Upper lobe of left lung (tissue), 6 donors: ENCODE measurements around the gene ADGRV1. TPM values are rescaled to one million over a fixed set of nuclear protein-coding genes. Genes with fewer than 3 reads are reported as not detected.

ENCODE experiments used
- ATAC-seq, 2 donors: fragments of 200-7000 bp; cut with Tn5 transposase; one replicate each; pipeline ENCODE4 v1.9.1; 2022; ENCODE audit warnings: mild to moderate bottlenecking in 2 of 2, moderate library complexity in 2 of 2; ENCODE audit not compliant: low FRiP score in 2 of 2
- DNase-seq, 2 donors: peaks; one replicate each; pipeline ENCODE4 v3.0.0-alpha.2; 2019 to 2020
- H3K27ac ChIP-seq, 4 donors: fragments of 200-600 bp; sonication (generic); one replicate each; pipeline ENCODE4 v1.5.1; 2016 to 2019
- H3K27me3 ChIP-seq, 4 donors: fragments of 200-600 bp; sonication (generic); one replicate each; pipeline ENCODE4 v1.5.1; 2017 to 2019
- H3K36me3 ChIP-seq, 4 donors: fragments of 200-600 bp; sonication (generic); one replicate each; pipeline ENCODE4 v1.5.1; 2016 to 2019
- H3K4me1 ChIP-seq, 4 donors: fragments of 200-600 bp; sonication (generic); one replicate each; pipeline ENCODE4 v1.5.1; 2018 to 2019
- H3K4me3 ChIP-seq, 4 donors: fragments of 200-600 bp; sonication (generic); one replicate each; pipeline ENCODE4 v1.5.1; 2017 to 2019; ENCODE audit warnings: mild to moderate bottlenecking in 2 of 4, moderate library complexity in 1 of 4
- H3K9me3 ChIP-seq, 4 donors: fragments of 200-600 bp; sonication (generic); one replicate each; pipeline ENCODE4 v1.5.1; 2018 to 2019
- EP300 ChIP-seq, 4 donors: sonication (generic); formaldehyde crosslinking; IDR thresholded peaks; one replicate each; pipeline ENCODE4 v1.5.1; 2017; ENCODE audit warnings: antibody characterized with exemption in 4 of 4, control low read depth in 2 of 4
- POLR2A ChIP-seq, 4 donors: fragments of 450-650 bp; IDR thresholded peaks; one replicate each; pipeline ENCODE4 v1.5.1; 2016 to 2017; ENCODE audit warnings: antibody characterized with exemption in 4 of 4, mild to moderate bottlenecking in 2 of 4
- POLR2AphosphoS5 ChIP-seq, 2 donors: sonication (generic); formaldehyde crosslinking; IDR thresholded peaks; one replicate each; pipeline ENCODE4 v1.5.1; 2017; ENCODE audit warnings: antibody characterized with exemption in 2 of 2
- WGBS, 2 donors: methylation state at CpG; one replicate each; pipeline ENCODE4 v1.1.5; 2017 to 2018; 5-methylcytosine and 5-hydroxymethylcytosine counted together
- total RNA-seq, 6 donors: library from RNA; depleted of rRNA in 4 of 6; stranded (reverse); fragments of >200 nt in 4 of 6; gene quantifications; one replicate each; pipeline versions ENCODE4 v1.1.0 to v1.2.1, GENCODE V29; 2016 to 2021
- TF ChIP-seq, protein P1 (sequence below), 6 experiments: fragments of 450-650 bp in 4 of 6; fragments of 200-600 bp in 2 of 6; sonication (generic) in 2 of 6; IDR thresholded peaks; one replicate each; pipeline ENCODE4 v1.5.1; 2016 to 2019; ENCODE audit warnings: antibody characterized with exemption in 6 of 6
- donor health status: DM: no; HTN: no; CAD: no; lungs with moderate emphysema.
- donor health status: DM: no; HTN: yes; CAD: no; lungs with severe emphysema.

ADGRV1 gene
- total RNA-seq, 6 donors from 2014 or later = 22.3 to 129 (median 60.4) TPM

DNA sequence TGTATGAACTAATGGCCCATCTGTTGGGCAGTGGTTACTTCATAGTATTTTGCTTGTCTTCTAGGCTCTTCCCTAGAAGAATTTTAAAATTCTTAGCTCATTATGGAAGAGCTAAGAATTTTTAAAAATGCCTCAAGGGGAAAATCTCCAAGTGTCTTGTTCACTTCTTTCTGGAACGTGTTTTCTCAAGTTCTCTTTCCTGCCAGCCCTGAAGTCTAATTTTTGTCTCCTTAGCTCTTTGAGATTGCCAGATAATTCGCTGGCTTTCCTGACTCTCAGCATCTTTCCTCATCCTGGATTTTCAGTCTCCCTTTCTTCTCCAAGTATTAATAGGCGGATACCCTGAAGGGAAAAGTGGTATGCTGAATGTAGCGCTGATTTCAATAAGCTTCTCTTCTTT is 429.1 kb downstream of the ADGRV1 start:
- no peaks in the 10 kb centered on the region for H3K9me3 ChIP-seq
- TF ChIP-seq POLR2AphosphoS5 (IDR thresholded peaks at IDR 0.05) (no peak), POLR2A (IDR thresholded peaks at IDR 0.05) (no peak), EP300 (IDR thresholded peaks at IDR 0.05) (no peak)
- TF ChIP-seq, protein P1, sequence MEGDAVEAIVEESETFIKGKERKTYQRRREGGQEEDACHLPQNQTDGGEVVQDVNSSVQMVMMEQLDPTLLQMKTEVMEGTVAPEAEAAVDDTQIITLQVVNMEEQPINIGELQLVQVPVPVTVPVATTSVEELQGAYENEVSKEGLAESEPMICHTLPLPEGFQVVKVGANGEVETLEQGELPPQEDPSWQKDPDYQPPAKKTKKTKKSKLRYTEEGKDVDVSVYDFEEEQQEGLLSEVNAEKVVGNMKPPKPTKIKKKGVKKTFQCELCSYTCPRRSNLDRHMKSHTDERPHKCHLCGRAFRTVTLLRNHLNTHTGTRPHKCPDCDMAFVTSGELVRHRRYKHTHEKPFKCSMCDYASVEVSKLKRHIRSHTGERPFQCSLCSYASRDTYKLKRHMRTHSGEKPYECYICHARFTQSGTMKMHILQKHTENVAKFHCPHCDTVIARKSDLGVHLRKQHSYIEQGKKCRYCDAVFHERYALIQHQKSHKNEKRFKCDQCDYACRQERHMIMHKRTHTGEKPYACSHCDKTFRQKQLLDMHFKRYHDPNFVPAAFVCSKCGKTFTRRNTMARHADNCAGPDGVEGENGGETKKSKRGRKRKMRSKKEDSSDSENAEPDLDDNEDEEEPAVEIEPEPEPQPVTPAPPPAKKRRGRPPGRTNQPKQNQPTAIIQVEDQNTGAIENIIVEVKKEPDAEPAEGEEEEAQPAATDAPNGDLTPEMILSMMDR (IDR thresholded peaks at IDR 0.05) = no peak
- DNase-seq (no peak), ATAC-seq (no peak)
- no peaks in the 10 kb centered on the region for H3K27me3 ChIP-seq
- H3K4me3 ChIP-seq = no peak overlapping the region
- H3K4me1 ChIP-seq = no peaks in the 10 kb centered on the region
- H3K27ac ChIP-seq = no peak overlapping the region
- 90 to 93% methylated on average over 4 of the region's 4 CpGs for WGBS, 2 donors
- no peaks in the 10 kb centered on the region for H3K36me3 ChIP-seq

DNA sequence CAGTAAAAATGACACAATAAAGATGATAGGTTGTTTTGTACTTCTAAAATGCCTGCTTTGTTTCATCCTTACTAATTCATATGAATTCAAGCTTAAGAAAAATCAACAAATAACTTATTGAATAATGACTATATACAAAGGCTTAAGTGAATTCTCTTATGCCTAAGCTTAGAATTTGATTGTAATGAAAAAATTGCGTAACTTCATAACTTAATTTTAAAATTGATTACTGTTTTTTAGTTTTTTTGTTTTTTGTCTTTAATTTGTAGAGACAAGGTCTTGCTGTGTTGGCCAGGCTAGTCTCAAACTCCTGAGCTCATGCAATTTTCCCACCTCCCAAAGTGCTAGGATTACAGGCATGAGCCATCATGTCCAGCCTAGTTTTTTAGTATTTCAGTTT is 432.6 kb downstream of the ADGRV1 start:
- 91 to 95% methylated on average over 1 of the region's 1 CpG for WGBS, 2 donors
- DNase-seq = no peak
- H3K36me3 ChIP-seq = no peaks in the 10 kb centered on the region
- peaks cover 0 to 3% (median 0%) of the 10 kb centered on the region in 4 donors for H3K9me3 ChIP-seq
- no peaks in the 10 kb centered on the region for H3K4me1 ChIP-seq
- TF ChIP-seq, protein P1 (IDR thresholded peaks at IDR 0.05) = no peak
- TF ChIP-seq POLR2AphosphoS5 (IDR thresholded peaks at IDR 0.05) = no peak
- TF ChIP-seq POLR2A (IDR thresholded peaks at IDR 0.05) = no peak
- TF ChIP-seq EP300 (IDR thresholded peaks at IDR 0.05) = no peak
- H3K27ac ChIP-seq = no peak overlapping the region
- no peaks in the 10 kb centered on the region for H3K27me3 ChIP-seq
- no peak for ATAC-seq
- H3K4me3 ChIP-seq = no peak overlapping the region

DNA sequence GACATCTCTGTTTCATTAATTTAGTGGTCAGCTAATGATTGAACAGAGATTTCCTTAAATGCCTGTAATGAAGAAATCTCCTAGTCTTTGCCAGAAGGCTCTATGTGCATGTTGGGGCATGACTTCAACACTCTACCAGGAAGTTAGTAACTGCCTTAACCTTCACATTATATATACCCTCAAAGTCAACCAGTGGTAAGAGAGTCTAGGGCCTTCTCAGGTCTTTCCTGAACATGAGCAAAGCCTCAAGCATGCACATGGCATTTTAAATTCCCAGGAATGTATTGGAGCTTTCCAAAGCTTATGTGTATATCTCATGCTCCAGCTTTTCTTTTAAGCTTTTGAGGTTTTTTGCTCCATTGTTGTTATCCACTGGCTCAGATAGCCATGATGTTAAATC is 436.2 kb downstream of the ADGRV1 start:
- H3K36me3 ChIP-seq = no peaks in the 10 kb centered on the region
- no peaks in the 10 kb centered on the region for H3K4me1 ChIP-seq
- TF ChIP-seq POLR2AphosphoS5 (IDR thresholded peaks at IDR 0.05) (no peak), EP300 (IDR thresholded peaks at IDR 0.05) (no peak)
- ATAC-seq (no peak), DNase-seq (no peak)
- peaks cover 0 to 3% (median 0%) of the 10 kb centered on the region in 4 donors for H3K9me3 ChIP-seq
- H3K27ac ChIP-seq = no peak overlapping the region
- H3K4me3 ChIP-seq = no peak overlapping the region
- H3K27me3 ChIP-seq = no peaks in the 10 kb centered on the region

DNA sequence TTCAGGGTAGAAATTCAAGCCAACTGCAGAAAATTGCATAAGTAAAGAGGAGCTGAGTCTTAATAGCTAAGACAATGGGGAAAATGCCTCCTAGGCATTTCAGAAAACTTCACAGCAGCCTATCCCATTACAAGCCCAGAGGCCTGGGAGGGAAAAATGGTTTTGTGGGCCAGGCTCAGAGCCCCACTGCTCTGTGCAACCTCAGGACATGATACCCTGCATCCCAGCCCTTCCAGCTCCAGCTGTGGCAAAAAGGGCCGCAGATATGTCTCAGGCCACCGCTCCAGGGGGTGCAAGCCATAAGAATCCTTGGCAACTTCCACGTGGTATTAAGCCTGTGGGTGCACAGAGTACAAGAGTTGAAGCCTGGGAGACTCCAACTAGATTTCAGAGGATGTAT is 437.5 kb downstream of the ADGRV1 start:
- DNase-seq (no peak), ATAC-seq (no peak)
- peaks cover 0 to 3% (median 0%) of the 10 kb centered on the region in 4 donors for H3K9me3 ChIP-seq
- H3K27ac ChIP-seq = no peak overlapping the region
- no peak overlapping the region for H3K4me3 ChIP-seq
- H3K36me3 ChIP-seq = no peaks in the 10 kb centered on the region
- 75 to 87% methylated on average over 3 of the region's 3 CpGs for WGBS, 2 donors
- no peaks in the 10 kb centered on the region for H3K4me1 ChIP-seq
- TF ChIP-seq POLR2A (IDR thresholded peaks at IDR 0.05) = no peak
- TF ChIP-seq, protein P1 (IDR thresholded peaks at IDR 0.05) = no peak
- TF ChIP-seq EP300 (IDR thresholded peaks at IDR 0.05) = no peak
- no peak for TF ChIP-seq POLR2AphosphoS5 (IDR thresholded peaks at IDR 0.05)
- no peaks in the 10 kb centered on the region for H3K27me3 ChIP-seq

DNA sequence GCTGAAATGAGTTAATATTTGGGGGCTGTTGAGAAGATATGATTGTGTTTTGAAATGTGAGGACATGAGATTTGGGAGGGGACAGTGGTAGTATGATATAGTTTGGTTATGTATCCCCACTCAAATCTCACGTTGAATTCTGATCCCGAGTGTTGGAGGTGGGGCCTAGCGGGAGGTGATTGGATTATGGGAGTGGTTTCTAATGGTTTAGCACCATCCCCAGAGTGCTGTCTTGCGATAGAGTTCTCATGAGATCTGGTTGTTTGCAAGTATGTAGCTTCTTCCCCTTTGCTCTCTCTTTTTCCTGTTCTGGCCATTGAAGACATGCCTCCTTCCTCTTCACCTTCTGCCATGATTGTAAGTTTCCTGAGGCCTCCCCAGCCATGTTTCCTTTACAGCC is 438.5 kb downstream of the ADGRV1 start:
- H3K4me3 ChIP-seq = no peak overlapping the region
- TF ChIP-seq POLR2AphosphoS5 (IDR thresholded peaks at IDR 0.05) (no peak), POLR2A (IDR thresholded peaks at IDR 0.05) (no peak), EP300 (IDR thresholded peaks at IDR 0.05) (no peak)
- TF ChIP-seq, protein P1 (IDR thresholded peaks at IDR 0.05) = no peak
- peaks cover 0 to 3% (median 0%) of the 10 kb centered on the region in 4 donors for H3K9me3 ChIP-seq
- DNase-seq = no peak
- no peak for ATAC-seq
- H3K27ac ChIP-seq = no peak overlapping the region
- H3K36me3 ChIP-seq = no peaks in the 10 kb centered on the region
- no peaks in the 10 kb centered on the region for H3K4me1 ChIP-seq
- WGBS, 2 donors = 97 to 98% methylated on average over 4 of the region's 4 CpGs
- no peaks in the 10 kb centered on the region for H3K27me3 ChIP-seq
